HCT116 (cell line): Measurements from ENCODE around the gene C12orf43. TPM values are rescaled to one million over a fixed set of nuclear protein-coding genes. Genes with fewer than 3 reads are reported as not detected.

Experiments
- ATAC-seq: fragments of 200-7000 bp; cut with Tn5 transposase; 2 replicates; pipeline ENCODE4 v1.9.1; 2020; ENCODE audit warnings: mild to moderate bottlenecking, moderate library complexity
- BruUV-seq: library from RNA; stranded (reverse); fragments of 400-500 nt; replicated peaks from 2 replicates; lab custom pipeline; 2021; lab: Mats Ljungman, UMichigan
- CTCF ChIA-PET: fragments of 300-600 bp; sonication (Branson Sonifier 250); formaldehyde crosslinking; loops from one replicate; lab custom pipeline; 2021; ENCODE audit warnings: antibody characterized with exemption; lab: Charles Lee
- POLR2A ChIA-PET: fragments of 300-600, 350-600 bp; sonication (Branson Sonifier 250); formaldehyde crosslinking; loops from one replicate; lab custom pipeline; 2021; ENCODE audit warnings: antibody characterized with exemption; lab: Charles Lee
- RAD21 ChIA-PET, 2 experiments: fragments of 300-600 bp; sonication (Branson Sonifier 250); formaldehyde crosslinking; loops; one replicate each; lab custom pipeline; 2023; ENCODE audit warnings: low total read pairs in 2 of 2; ENCODE audit not compliant: uncharacterized antibody in 2 of 2, unreplicated experiment in 2 of 2, low non-redundant PET in 1 of 2; lab: Charles Lee
- DNase-seq: peaks from one replicate; pipeline ENCODE4 v3.0.0-alpha.2; 2010; ENCODE audit warnings: low read depth, low spot score
- H2AFZ ChIP-seq: fragments of 200-600 bp; shearing (Covaris generic), sonication (generic); 2 replicates; pipeline ENCODE4 v1.6.1; 2017; ENCODE audit warnings: low read depth, mixed run types, mixed read lengths, antibody characterized with exemption, low read length; ENCODE audit not compliant: poor library complexity, severe bottlenecking
- H3K27ac ChIP-seq: 2 replicates; pipeline ENCODE4 v1.5.1; 2012; ENCODE audit warnings: low read depth, low read length
- H3K27me3 ChIP-seq: fragments of 200-600 bp; sonication (generic); 2 replicates; pipeline ENCODE4 v1.6.1; 2016; ENCODE audit warnings: mixed run types, low read length, mixed read lengths; ENCODE audit not compliant: insufficient read depth
- H3K36me3 ChIP-seq, 2 experiments: fragments of 200-500 bp in 1 of 2; fragments of 200-600 bp in 1 of 2; sonication (Bioruptor generic) in 1 of 2; sonication (generic) in 1 of 2; 2 replicates each; pipeline versions ENCODE4 v1.5.1 to v1.6.1; 2014 to 2016; ENCODE audit warnings: low read length in 2 of 2, inconsistent platforms in 1 of 2, mixed read lengths in 1 of 2, mixed run types in 1 of 2; ENCODE audit not compliant: insufficient read depth in 2 of 2, control insufficient read depth in 1 of 2
- H3K4me1 ChIP-seq, 2 experiments: fragments of 200-600 bp in 1 of 2; sonication (generic) in 1 of 2; 2 replicates each; pipeline versions ENCODE4 v1.5.1 to v1.6.1; 2012 to 2017; ENCODE audit warnings: low read length in 2 of 2, inconsistent platforms in 1 of 2, mild to moderate bottlenecking in 1 of 2, mixed read lengths in 1 of 2, mixed run types in 1 of 2, moderate library complexity in 1 of 2; ENCODE audit not compliant: insufficient read depth in 2 of 2, control insufficient read depth in 1 of 2
- H3K4me2 ChIP-seq: fragments of 200-600 bp; sonication (generic); 2 replicates; pipeline ENCODE4 v1.6.1; 2017; ENCODE audit warnings: mixed run types, low read length, mixed read lengths
- H3K4me3 ChIP-seq, 2 experiments: fragments of 200-600 bp in 1 of 2; sonication (generic) in 1 of 2; replicated peaks in 1 of 2; 2 replicates each; pipeline ENCODE4 v1.5.1; 2011 to 2016; ENCODE audit warnings: low read length in 2 of 2, control low read depth in 1 of 2, low read depth in 1 of 2, mild to moderate bottlenecking in 1 of 2, mixed read lengths in 1 of 2, mixed run types in 1 of 2
- H3K79me2 ChIP-seq: fragments of 200-600 bp; sonication (generic); 2 replicates; pipeline ENCODE4 v1.6.1; 2017; ENCODE audit warnings: mild to moderate bottlenecking, mixed run types, low read length, moderate library complexity, mixed read lengths; ENCODE audit not compliant: insufficient read depth
- H3K9ac ChIP-seq: fragments of 200-600 bp; sonication (generic); 2 replicates; pipeline ENCODE4 v1.6.1; 2016; ENCODE audit warnings: low read length, mixed read lengths
- H3K9me2 ChIP-seq: fragments of 200-600 bp; sonication (generic), shearing (Covaris generic); 2 replicates; pipeline ENCODE4 v1.6.1; 2017; ENCODE audit warnings: mixed run types, mild to moderate bottlenecking, moderate library complexity; ENCODE audit not compliant: insufficient read depth
- H3K9me3 ChIP-seq, 2 experiments: fragments of 200-500 bp in 1 of 2; fragments of 200-600 bp in 1 of 2; sonication (Bioruptor generic) in 1 of 2; sonication (generic) in 1 of 2; 2 replicates each; pipeline ENCODE4 v1.6.1; 2014 to 2017; ENCODE audit warnings: low read length in 2 of 2, mixed read lengths in 2 of 2, inconsistent platforms in 1 of 2, low read depth in 1 of 2, mild to moderate bottlenecking in 1 of 2, mixed run types in 1 of 2, moderate library complexity in 1 of 2; ENCODE audit not compliant: control insufficient read depth in 1 of 2, insufficient read depth in 1 of 2
- H4K20me1 ChIP-seq: fragments of 200-600 bp; sonication (generic), shearing (Covaris generic); 2 replicates; pipeline ENCODE4 v1.6.1; 2017; ENCODE audit warnings: mixed run types, mild to moderate bottlenecking, moderate library complexity; ENCODE audit not compliant: insufficient read depth
- CTCF ChIP-seq, 3 experiments: fragments of 200-600 bp in 1 of 3; sonication (generic) in 1 of 3; IDR thresholded peaks in 2 of 3; conservative IDR thresholded peaks in 1 of 3; 2 replicates each; pipeline ENCODE4 v1.5.1; 2012 to 2017; ENCODE audit warnings: low read depth in 2 of 3, low read length in 2 of 3, antibody characterized with exemption in 1 of 3, borderline replicate concordance in 1 of 3, control low read depth in 1 of 3, mild to moderate bottlenecking in 1 of 3, mixed read lengths in 1 of 3, mixed run types in 1 of 3, moderate library complexity in 1 of 3; ENCODE audit not compliant: insufficient read depth in 1 of 3
- EGR1 ChIP-seq: IDR thresholded peaks from 2 replicates; pipeline ENCODE4 v1.6.1; 2012; ENCODE audit warnings: low read depth
- EZH2 ChIP-seq: fragments of 200-600 bp; sonication (generic); IDR thresholded peaks from 2 replicates; pipeline ENCODE4 v1.6.1; 2017; ENCODE audit warnings: antibody characterized with exemption, mixed run types
- MAX ChIP-seq: IDR thresholded peaks from 2 replicates; pipeline ENCODE4 v1.6.1; 2012
- POLR2A ChIP-seq: IDR thresholded peaks from 2 replicates; pipeline ENCODE4 v1.7.0; 2011; ENCODE audit warnings: borderline replicate concordance; ENCODE audit not compliant: insufficient read depth, insufficient read length; ENCODE audit errors: extremely low read depth
- RAD21 ChIP-seq: IDR thresholded peaks from 2 replicates; pipeline ENCODE4 v1.6.1; 2012; ENCODE audit warnings: low read depth, mild to moderate bottlenecking
- REST ChIP-seq: IDR thresholded peaks from 2 replicates; pipeline ENCODE4 v1.6.1; 2012; ENCODE audit warnings: low read depth
- SIN3A ChIP-seq: IDR thresholded peaks from 2 replicates; pipeline ENCODE4 v1.6.1; 2012; ENCODE audit warnings: low read depth
- SRF ChIP-seq: IDR thresholded peaks from 2 replicates; pipeline ENCODE4 v1.6.1; 2012; ENCODE audit warnings: low read depth
- ZBTB33 ChIP-seq: IDR thresholded peaks from 2 replicates; pipeline ENCODE4 v1.6.1; 2011; ENCODE audit warnings: mild to moderate bottlenecking, low read length, moderate library complexity; ENCODE audit not compliant: insufficient replicate concordance; ENCODE audit errors: extremely low read depth
- ZFX ChIP-seq: fragments of 450-650 bp; IDR thresholded peaks from 2 replicates; pipeline ENCODE4 v1.6.1; 2017
- intact Hi-C: fragments of 100-400 bp; cut with micrococcal nuclease; formaldehyde crosslinking; loops from 2 replicates; pipeline ENCODE4 v1.10.0; 2022
- total RNA-seq: library from RNA; stranded (reverse); gene quantifications from one replicate; pipeline ENCODE4 v1.2.1, GENCODE V29; 2021; ENCODE audit not compliant: unreplicated experiment

C12orf43 gene
- total RNA-seq, 1 experiment from 2014 or later = 16.2 TPM

GRCh38 chr12:121003650-121004049 lies 12.6 kb downstream of the C12orf43 start:
- no peak overlapping the region for H3K27ac ChIP-seq
- no peaks in the 10 kb centered on the region for H3K4me1 ChIP-seq
- peak; percentile 29 to 56 (median 41); a peak in 5 of 6 replicates for TF ChIP-seq CTCF (IDR thresholded peaks at IDR 0.05 in 2 of 3, conservative IDR thresholded peaks at IDR 0.05 in 1 of 3; ENCODE audit: borderline replicate concordance in 1 of 3, insufficient read depth in 1 of 3, low read depth in 2 of 3, low read length in 2 of 3)
- no peak for TF ChIP-seq ZFX
- TF ChIP-seq RAD21 = peak; percentile 55
- no TSS peak for BruUV-seq
- H3K4me3 ChIP-seq = no peak overlapping the region
- no peak overlapping the region for H3K4me2 ChIP-seq
- no peaks in the 10 kb centered on the region for H3K27me3 ChIP-seq
- H2AFZ ChIP-seq = no peak overlapping the region
- CTCF ChIA-PET = no interaction called here
- H3K9me3 ChIP-seq = no peaks in the 10 kb centered on the region
- no peaks in the 10 kb centered on the region for H4K20me1 ChIP-seq
- no peaks in the 10 kb centered on the region for H3K9me2 ChIP-seq
- intact Hi-C loops = loop anchor here (2.0 to 10.0 kb wide), 2 partner anchors 107 to 359 kb away; partner anchors contain the start of gene CABP1
- H3K79me2 ChIP-seq = no peaks in the 10 kb centered on the region
- no peak for DNase-seq
- ATAC-seq = peak; percentile 32
- peaks cover 16 to 18% of the 10 kb centered on the region in 2 experiments; a peak in 3 of 4 replicates for H3K36me3 ChIP-seq
- POLR2A ChIA-PET = no interaction called here
- RAD21 ChIA-PET = no interaction called here
- no peak overlapping the region for H3K9ac ChIP-seq

- Histone ChIP-seq H3K9ac (no peak overlapping the region), H3K36me3 (peaks cover 12 to 14% of the 10 kb centered on the region in 2 experiments; a peak in 3 of 4 replicates), H3K27me3 (no peaks in the 10 kb centered on the region), H3K4me2 (no peak overlapping the region), H3K27ac (no peak overlapping the region), H4K20me1 (no peaks in the 10 kb centered on the region), H3K4me1 (no peaks in the 10 kb centered on the region), H3K4me3 (no peak overlapping the region), H2AFZ (no peak overlapping the region), H3K9me3 (no peaks in the 10 kb centered on the region), H3K79me2 (no peaks in the 10 kb centered on the region), H3K9me2 (no peaks in the 10 kb centered on the region)
- ChIA-PET POLR2A (no interaction called here), CTCF (interaction anchor here (0.5 to 0.9 kb wide), 2 partner anchors 30 to 359 kb away, joined by 3 read pairs; no protein-coding TSS in a partner anchor), RAD21 (no interaction called here)
- intact Hi-C loops = loop anchor here (10.0 kb wide), 1 partner anchor 357 kb away; the partner anchor contains the start of gene CABP1
- no peak for ATAC-seq
- no TSS peak for BruUV-seq
- no peak for DNase-seq
- no peak for TF ChIP-seq EGR1
- TF ChIP-seq REST = no peak
- TF ChIP-seq MAX = no peak
- TF ChIP-seq SIN3A = no peak
- no peak for TF ChIP-seq SRF
- TF ChIP-seq ZBTB33 = no peak
- TF ChIP-seq ZFX = no peak
- no peak for TF ChIP-seq POLR2A
- TF ChIP-seq EZH2 = no peak
These were observed 14.3 kb downstream of the C12orf43 start for GRCh38 chr12:121001841-121002483.
